ENCODE measurements around the gene WNK1. TPM values are rescaled to one million over a fixed set of nuclear protein-coding genes. Genes with fewer than 3 reads are reported as not detected.
A peak's percentile ranks its signal among the peaks of the same experiment; 100 is the strongest.

Gene WNK1
- total and polyA plus RNA-seq, 7 donors = 40.7 to 272 (median 230) TPM

GRCh38 chr12:913919-914698 lies 161.7 kb downstream of the WNK1 start:
- H3K4me1 ChIP-seq = no peaks in the 10 kb centered on the region
- H3K9me3 ChIP-seq = no peaks in the 10 kb centered on the region
- peaks cover 15 to 98% of the 10 kb centered on the region in 2 donors for H3K36me3 ChIP-seq (ENCODE audit: insufficient read depth in 1 of 2, low read depth in 1 of 2)
- no peak for TF ChIP-seq CTCF (IDR thresholded peaks at IDR 0.05)
- H3K27me3 ChIP-seq (ENCODE audit: insufficient read depth in 3 of 3, low read length in 2 of 3) = no peaks in the 10 kb centered on the region
- no peak overlapping the region for H3K4me3 ChIP-seq
- DNase-seq (no peak), ATAC-seq (peak in 2 of 4 donors; percentile 18 to 34)
- H3K27ac ChIP-seq = no peak overlapping the region
- intact Hi-C loops (cut with DNase I) = no loop called here
- 81 to 88% (median 83%) methylated on average over 15 of the region's 15 CpGs for WGBS, 3 donors

- H3K9me3 ChIP-seq = no peaks in the 10 kb centered on the region
- DNase-seq = no peak
- 54 to 61% (median 54%) methylated on average over 5 of the region's 5 CpGs for WGBS, 3 donors
- H3K4me3 ChIP-seq = no peak overlapping the region
- intact Hi-C loops (cut with DNase I) = no loop called here
- no peaks in the 10 kb centered on the region for H3K27me3 ChIP-seq (ENCODE audit: insufficient read depth in 3 of 3, low read length in 2 of 3)
- no peak overlapping the region for H3K27ac ChIP-seq
- no peaks in the 10 kb centered on the region for H3K4me1 ChIP-seq
- peaks cover 13 to 92% of the 10 kb centered on the region in 2 donors for H3K36me3 ChIP-seq (ENCODE audit: insufficient read depth in 1 of 2, low read depth in 1 of 2)
- peak in 1 of 4 donors; percentile 3 for ATAC-seq
- no peak for TF ChIP-seq CTCF (IDR thresholded peaks at IDR 0.05)
These were observed 162.7 kb downstream of the WNK1 start for GRCh38 chr12:915090-915489.

- Histone ChIP-seq H3K9me3 (no peaks in the 10 kb centered on the region), H3K4me1 (no peaks in the 10 kb centered on the region), H3K27me3 (ENCODE audit: insufficient read depth in 3 of 3, low read length in 2 of 3) (no peaks in the 10 kb centered on the region), H3K36me3 (ENCODE audit: insufficient read depth in 1 of 2, low read depth in 1 of 2) (peaks cover 12 to 90% of the 10 kb centered on the region in 2 donors), H3K4me3 (no peak overlapping the region), H3K27ac (no peak overlapping the region)
- DNase-seq (peak in 1 of 2 donors; percentile 24), ATAC-seq (peak in 1 of 4 donors; percentile 13)
- 91 to 94% (median 91%) methylated on average over 25 to 27 of the region's 27 CpGs for WGBS, 3 donors
- intact Hi-C loops (cut with DNase I) = no loop called here
- TF ChIP-seq CTCF (IDR thresholded peaks at IDR 0.05) = no peak
These were observed 163.9 kb downstream of the WNK1 start for GRCh38 chr12:916240-916639.

GRCh38 chr12:916712-917445 lies 164.5 kb downstream of the WNK1 start:
- intact Hi-C loops (cut with DNase I) = no loop called here
- no peaks in the 10 kb centered on the region for H3K4me1 ChIP-seq
- peaks cover 9 to 88% of the 10 kb centered on the region in 2 donors for H3K36me3 ChIP-seq (ENCODE audit: insufficient read depth in 1 of 2, low read depth in 1 of 2)
- no peaks in the 10 kb centered on the region for H3K9me3 ChIP-seq
- no peak overlapping the region for H3K4me3 ChIP-seq
- TF ChIP-seq CTCF (IDR thresholded peaks at IDR 0.05) = no peak
- H3K27me3 ChIP-seq (ENCODE audit: insufficient read depth in 3 of 3, low read length in 2 of 3) = no peaks in the 10 kb centered on the region
- no peak for ATAC-seq
- 89 to 93% (median 89%) methylated on average over 23 of the region's 23 CpGs for WGBS, 3 donors
- no peak for DNase-seq
- H3K27ac ChIP-seq = no peak overlapping the region
